ENCODE data around the gene SMPDL3A.

Gene SMPDL3A

GRCh38 chr6:122775975-122776374, 13.1 kb upstream of the SMPDL3A start:
- no peak for DNase-seq (ENCODE audit: low read depth in 2 of 2)

- DNase-seq (ENCODE audit: low read depth in 2 of 2): no peak
Observed at GRCh38 chr6:122778302-122778701, 10.8 kb upstream of the SMPDL3A start.

- no peak for DNase-seq (ENCODE audit: low read depth in 2 of 2)
Observed at GRCh38 chr6:122778985-122779661, 9.9 kb upstream of the SMPDL3A start.

- no peak for DNase-seq (ENCODE audit: low read depth in 2 of 2)
Observed at GRCh38 chr6:122779667-122780066, 9.4 kb upstream of the SMPDL3A start, which contains the start of gene FABP7. Gene FABP7 (plus strand): TSS chr6:122779716. CDS start chr6:122779795, 79 bp downstream.

- DNase-seq (ENCODE audit: low read depth in 2 of 2): no peak
Observed at GRCh38 chr6:122780114-122780513, 8.9 kb upstream of the SMPDL3A start.

- DNase-seq (ENCODE audit: low read depth in 2 of 2): no peak
Observed at GRCh38 chr6:122781716-122782115, 7.3 kb upstream of the SMPDL3A start.

GRCh38 chr6:122783401-122783800, 5.7 kb upstream of the SMPDL3A start:
- DNase-seq (ENCODE audit: low read depth in 2 of 2): no peak

GRCh38 chr6:122785891-122786290, 3.2 kb upstream of the SMPDL3A start:
- DNase-seq (ENCODE audit: low read depth in 2 of 2): no peak

- no peak for DNase-seq (ENCODE audit: low read depth in 2 of 2)
Observed at GRCh38 chr6:122787721-122788120, 1.3 kb upstream of the SMPDL3A start.

GRCh38 chr6:122788208-122788607, 850 bp upstream of the SMPDL3A start:
- DNase-seq (ENCODE audit: low read depth in 2 of 2): no peak

GRCh38 chr6:122788663-122789181, 336 bp upstream of the SMPDL3A start:
- no peak for DNase-seq (ENCODE audit: low read depth in 2 of 2)

- no peak for DNase-seq (ENCODE audit: low read depth in 2 of 2)
Observed at GRCh38 chr6:122790028-122790422, 967 bp downstream of the SMPDL3A start.

- no peak for DNase-seq (ENCODE audit: low read depth in 2 of 2)
Observed at GRCh38 chr6:122790423-122791309, 1.6 kb downstream of the SMPDL3A start.

GRCh38 chr6:122791310-122791679, 2.2 kb downstream of the SMPDL3A start:
- no peak for DNase-seq (ENCODE audit: low read depth in 2 of 2)

GRCh38 chr6:122792766-122793165, 3.7 kb downstream of the SMPDL3A start:
- no peak for DNase-seq (ENCODE audit: low read depth in 2 of 2)

- DNase-seq (ENCODE audit: low read depth in 2 of 2): no peak
Observed at GRCh38 chr6:122797537-122797936, 8.5 kb downstream of the SMPDL3A start.

- no peak for DNase-seq (ENCODE audit: low read depth in 2 of 2)
Observed at GRCh38 chr6:122798099-122798641, 9.1 kb downstream of the SMPDL3A start.

- no peak for DNase-seq (ENCODE audit: low read depth in 2 of 2)
Observed at GRCh38 chr6:122799140-122799745, 10.2 kb downstream of the SMPDL3A start.

GRCh38 chr6:122799916-122800686, 11.0 kb downstream of the SMPDL3A start:
- no peak for DNase-seq (ENCODE audit: low read depth in 2 of 2)

- no peak for DNase-seq (ENCODE audit: low read depth in 2 of 2)
Observed at GRCh38 chr6:122800906-122801305, 11.8 kb downstream of the SMPDL3A start.

- no peak for DNase-seq (ENCODE audit: low read depth in 2 of 2)
Observed at GRCh38 chr6:122801397-122801796, 12.3 kb downstream of the SMPDL3A start.
